NCI-H524 treated with DMSO at 0.1 percent for 48 hours (cell line): ENCODE data around the gene CHRNA1.
"Not testable (repeated sequence)": the region's sequence is repeated elsewhere in the genome, so short reads cannot be mapped to it uniquely, and the experiment has no call there.

ENCODE experiments used
- DNase-seq: peaks from one replicate; lab custom pipeline; 2025; lab: John Stamatoyannopoulos, UW

Gene CHRNA1

DNA sequence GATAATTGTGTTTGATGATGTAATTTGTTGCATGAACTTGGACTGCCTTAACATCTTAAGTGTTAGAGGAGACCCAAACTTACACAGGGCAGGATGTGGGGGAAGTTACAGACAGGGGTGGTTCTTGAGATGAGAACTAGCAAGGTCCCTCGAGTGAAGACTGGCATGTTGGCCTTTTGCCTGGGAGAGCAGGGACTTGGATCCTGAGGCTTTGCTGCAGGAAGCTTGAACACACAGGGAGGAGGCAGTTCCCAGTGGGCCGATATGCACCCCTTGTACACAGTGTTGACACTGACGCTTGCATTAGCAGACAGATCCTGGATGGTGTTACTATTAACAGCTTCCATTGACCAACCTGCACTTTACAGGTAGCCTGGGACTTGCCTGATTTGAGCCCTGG is 47.5 kb downstream of the CHRNA1 start:
- no peak for DNase-seq

DNA sequence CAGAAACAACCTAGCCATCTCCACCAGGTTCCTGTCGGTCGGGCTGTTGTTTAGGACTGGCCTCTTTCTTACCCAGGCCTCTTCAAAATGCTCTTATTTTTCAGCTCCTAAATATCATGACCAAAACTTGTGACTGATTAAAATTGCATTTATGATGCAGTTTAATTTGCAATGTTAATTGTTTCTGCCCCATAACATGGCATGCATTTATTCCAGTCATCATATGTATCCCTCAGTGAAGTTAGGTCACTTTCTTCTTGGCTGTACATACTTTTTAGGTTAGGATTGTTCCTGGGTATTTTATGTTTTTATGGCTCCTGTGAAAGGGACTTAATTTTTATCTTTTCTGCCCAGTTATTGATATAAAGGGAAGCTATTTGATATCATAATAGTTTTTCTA is 50.6 kb downstream of the CHRNA1 start:
- no peak for DNase-seq

DNA sequence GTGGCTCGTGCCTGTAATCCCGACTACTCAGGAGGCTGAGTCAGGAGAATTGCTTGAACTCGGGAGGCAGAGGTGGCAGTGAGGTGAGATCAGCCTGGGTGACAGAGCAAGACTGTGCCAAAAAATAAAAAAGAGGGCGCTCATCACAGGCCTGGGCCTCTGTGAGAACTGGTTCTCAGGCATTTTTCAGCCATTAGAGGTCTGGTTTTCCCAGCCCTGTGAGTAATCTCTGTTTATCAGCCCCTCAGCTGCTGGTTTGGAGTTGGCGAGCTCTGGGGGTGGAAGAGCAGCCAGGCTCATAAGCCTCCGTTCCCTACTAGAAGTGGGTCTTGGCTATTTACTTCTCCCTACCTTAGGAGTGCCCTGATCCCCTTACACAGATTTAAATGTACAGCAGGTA is 53.1 kb downstream of the CHRNA1 start:
- no peak for DNase-seq

DNA sequence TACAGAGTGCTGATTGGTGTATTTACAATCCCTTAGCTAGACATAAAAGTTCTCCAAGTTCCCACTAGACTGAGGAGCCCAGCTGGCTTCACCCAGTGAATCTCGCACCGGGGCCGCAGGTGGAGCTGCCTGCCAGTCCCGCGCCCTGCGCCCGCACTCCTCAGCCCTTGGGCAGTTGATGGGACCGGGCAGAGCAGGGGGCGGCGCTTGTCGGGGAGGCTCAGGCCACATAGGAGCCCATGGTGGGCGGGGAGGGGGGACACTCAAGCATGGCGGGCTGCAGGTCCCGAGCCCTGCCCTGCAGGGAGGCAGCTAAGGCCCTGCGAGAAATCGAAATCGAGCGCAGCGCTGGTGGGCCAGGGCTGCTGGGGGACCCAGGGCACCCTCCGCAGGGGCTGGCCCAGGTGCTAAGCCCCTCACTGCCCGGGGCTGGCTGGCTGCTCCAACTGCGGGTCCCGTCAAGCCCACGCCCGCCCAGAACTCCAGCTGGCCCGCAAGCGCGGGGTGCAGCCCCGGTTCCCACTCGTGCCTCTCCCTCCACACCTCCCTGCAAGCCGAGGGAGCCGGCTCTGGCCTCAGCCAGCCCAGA is 54.8 kb downstream of the CHRNA1 start:
- DNase-seq = not testable (repeated sequence)

DNA sequence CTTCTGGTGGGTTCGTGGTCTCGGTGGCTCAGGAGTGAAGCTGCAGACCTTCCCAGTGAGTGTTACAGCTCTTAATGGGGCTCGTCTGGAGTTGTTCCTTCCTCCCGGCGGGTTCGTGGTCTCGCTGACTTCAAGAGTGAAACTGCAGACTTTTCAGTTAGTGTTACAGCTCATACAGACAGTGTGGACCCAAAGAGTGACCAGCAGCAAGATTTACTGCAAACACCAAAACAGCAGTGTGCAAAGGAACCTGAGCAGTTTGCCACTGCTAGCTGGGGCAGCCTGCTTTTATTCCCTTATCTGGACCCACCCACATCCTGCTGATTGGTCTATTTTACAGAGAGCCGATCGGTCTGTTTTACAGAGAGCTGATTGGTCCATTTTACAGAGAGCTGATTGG is 55.6 kb downstream of the CHRNA1 start:
- no peak for DNase-seq

DNA sequence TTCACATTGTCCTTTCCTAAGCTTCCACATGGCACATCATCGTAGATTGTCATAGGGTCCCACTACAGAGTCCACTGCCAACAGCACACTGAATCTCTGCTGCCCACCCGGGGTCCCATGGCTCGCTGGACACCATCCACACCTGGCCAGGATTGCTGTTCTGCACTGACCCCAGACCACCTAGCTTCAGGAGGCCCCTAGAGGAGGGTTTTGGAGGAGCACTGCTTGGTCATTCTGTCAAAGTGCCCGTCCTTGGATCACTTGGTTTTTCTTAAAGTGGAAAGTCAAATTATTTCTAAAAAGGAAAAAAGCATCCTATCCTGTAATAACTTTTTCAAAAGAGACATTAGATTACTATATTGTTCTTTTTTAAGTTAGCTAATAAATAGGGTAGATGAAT is 59.0 kb downstream of the CHRNA1 start:
- DNase-seq = no peak

DNA sequence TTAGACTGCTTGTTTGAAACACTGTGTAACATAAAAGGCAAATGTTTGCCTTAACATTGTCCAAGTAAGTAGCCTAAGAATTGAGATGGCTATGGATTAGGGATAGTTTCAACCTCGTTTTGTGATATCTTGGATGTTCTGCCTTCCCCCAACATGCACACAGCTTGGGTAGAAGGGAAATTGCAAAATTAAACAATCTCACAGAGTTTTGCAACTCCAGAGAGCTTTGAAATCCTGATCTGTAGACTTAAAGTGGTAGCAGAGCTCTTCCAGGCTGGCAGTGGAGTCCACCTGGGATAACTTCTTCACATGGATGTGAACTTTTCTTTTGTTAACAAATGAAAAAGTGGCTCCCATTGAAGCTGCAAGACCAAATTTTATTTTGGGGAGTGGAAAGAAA is 59.6 kb downstream of the CHRNA1 start:
- no peak for DNase-seq

DNA sequence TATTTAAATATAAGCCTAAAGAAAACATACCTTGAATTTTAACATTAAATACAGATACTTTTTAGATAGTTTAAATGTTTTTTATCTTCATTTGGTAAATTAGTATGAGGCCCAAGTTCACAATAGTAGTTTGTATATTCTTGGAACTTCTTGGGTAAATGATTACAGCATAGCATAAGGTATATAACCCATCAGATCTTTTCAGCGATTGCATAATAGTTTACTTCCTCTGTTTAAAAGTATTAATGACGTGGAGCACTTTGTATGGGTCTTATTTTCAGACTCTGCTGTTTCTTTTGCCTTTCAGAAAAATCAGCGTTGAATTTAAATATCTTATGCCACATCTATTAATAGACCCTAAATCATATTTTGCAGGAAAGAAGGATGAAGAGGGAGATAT is 60.2 kb downstream of the CHRNA1 start:
- no peak for DNase-seq

DNA sequence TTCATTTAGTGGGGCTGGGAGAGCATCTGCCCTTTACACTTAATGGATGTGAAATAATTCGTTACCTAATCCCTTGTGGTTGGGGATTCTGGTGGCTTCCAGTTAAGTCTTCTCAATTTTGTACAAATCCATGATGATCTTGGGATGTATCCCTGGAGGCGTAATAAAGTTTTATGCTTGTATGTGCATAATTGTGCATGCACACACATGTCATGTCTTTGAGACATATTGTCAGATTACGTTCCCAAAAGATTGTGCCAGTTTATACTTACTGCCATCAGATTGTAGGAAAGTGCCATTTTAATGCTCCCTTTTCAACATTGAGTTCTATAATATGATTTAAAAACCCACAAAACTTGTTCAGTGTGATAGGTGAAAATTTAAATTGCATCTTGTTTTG is 60.8 kb downstream of the CHRNA1 start:
- no peak for DNase-seq

DNA sequence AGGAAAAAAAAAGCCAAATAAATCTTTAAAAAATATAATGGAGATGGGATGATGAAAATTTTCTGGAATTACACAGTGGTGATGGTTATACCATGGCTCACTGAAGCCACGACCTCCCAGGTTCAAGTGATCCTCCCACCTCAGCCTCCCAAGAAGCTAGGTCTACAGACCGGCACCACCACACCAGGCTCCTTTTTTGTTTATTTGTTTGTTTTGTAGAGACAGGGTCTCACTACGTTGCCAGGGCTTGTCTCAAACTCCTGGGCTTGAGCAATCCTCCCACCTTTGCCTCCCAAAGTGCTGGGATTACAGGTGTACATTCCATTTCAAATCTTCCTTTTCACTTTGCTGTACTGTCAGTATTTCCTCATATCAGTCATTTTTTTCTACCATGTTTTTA is 61.7 kb downstream of the CHRNA1 start:
- DNase-seq = no peak

DNA sequence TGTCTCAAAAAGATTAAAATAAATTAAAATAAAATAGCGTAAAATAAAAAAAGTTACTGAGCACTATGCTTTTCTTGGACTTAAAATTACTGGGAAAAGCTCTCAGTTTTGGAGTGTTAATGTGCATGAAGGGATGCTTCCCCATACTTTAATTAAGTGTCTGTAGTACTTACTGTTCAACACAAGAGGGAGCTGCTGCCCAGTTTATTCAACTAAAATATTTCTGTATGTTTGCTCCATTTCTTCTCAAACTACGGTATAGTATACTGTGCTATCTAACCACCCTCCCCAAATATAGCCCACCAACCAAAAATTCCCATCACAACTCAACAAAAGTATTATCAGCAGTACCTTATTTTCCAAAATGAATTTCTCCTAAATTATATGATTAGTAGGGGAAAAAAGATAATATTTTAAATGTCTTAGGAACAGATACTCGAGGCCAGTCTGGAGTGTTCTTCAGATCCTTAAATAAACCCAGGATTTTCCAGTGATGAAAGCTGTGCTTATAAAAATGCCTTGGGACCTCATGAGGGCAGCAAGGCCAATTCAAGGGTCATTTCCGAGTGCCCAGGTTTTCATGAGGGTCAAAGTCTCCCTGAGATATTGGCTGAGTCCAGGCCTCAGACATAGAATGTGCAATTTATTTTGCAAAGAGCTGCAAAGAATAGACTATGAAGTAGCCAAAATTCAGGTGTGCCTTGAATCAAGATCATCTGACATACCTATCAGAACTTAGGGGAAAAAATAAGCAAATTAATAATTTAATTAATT is 64.1 kb downstream of the CHRNA1 start:
- no peak for DNase-seq
